B cell (primary cell): ENCODE measurements around the gene ACTL6B. TPM values are rescaled to one million over a fixed set of nuclear protein-coding genes. Genes with fewer than 3 reads are reported as not detected.

Source experiments
- ATAC-seq: fragments of 200-7000 bp; cut with Tn5 transposase; one replicate; pipeline ENCODE4 v1.10.0; 2021; ENCODE audit warnings: low read depth, mild to moderate bottlenecking, moderate number of reproducible peaks, moderate library complexity
- CTCF ChIA-PET: fragments of 350-600 bp; sonication (Branson Sonifier 250); formaldehyde crosslinking; loops from one replicate; lab custom pipeline; 2021; ENCODE audit warnings: antibody characterized with exemption, inconsistent platforms; lab: Charles Lee
- POLR2A ChIA-PET: fragments of 350-600 bp; sonication (Branson Sonifier 250); formaldehyde crosslinking; loops from one replicate; lab custom pipeline; 2021; ENCODE audit warnings: antibody characterized with exemption; lab: Charles Lee
- DNase-seq: peaks from one replicate; pipeline ENCODE4 v3.0.0; 2013
- H2AFZ ChIP-seq: 2 replicates; pipeline ENCODE4 v1.6.1; 2012; ENCODE audit warnings: mild to moderate bottlenecking, low read depth, low read length; ENCODE audit not compliant: insufficient read depth, poor library complexity, severe bottlenecking
- H3K27ac ChIP-seq, 2 donors: 1 replicate in 1 of 2; 2 replicates in 1 of 2; pipeline ENCODE4 v1.5.1; 2012 to 2013; ENCODE audit warnings: low read length in 2 of 2, mild to moderate bottlenecking in 2 of 2, moderate library complexity in 1 of 2
- H3K27me3 ChIP-seq, 4 experiments: fragments of 200-600 bp in 1 of 4; sonication (generic) in 1 of 4; replicated peaks in 1 of 4; 1 replicate in 2 of 4; 2 replicates in 2 of 4; pipeline versions ENCODE4 v1.6.1 to v1.7.0; 2013 to 2016; ENCODE audit warnings: low read length in 3 of 4, mild to moderate bottlenecking in 2 of 4, mixed read lengths in 1 of 4, moderate library complexity in 1 of 4; ENCODE audit not compliant: insufficient read depth in 4 of 4, control insufficient read depth in 3 of 4; ENCODE audit errors: control extremely low read depth in 1 of 4
- H3K36me3 ChIP-seq, 2 experiments: replicated peaks in 1 of 2; 1 replicate in 1 of 2; 2 replicates in 1 of 2; pipeline versions ENCODE4 v1.6.1 to v1.7.1; 2013; ENCODE audit warnings: low read length in 1 of 2; ENCODE audit not compliant: insufficient read depth in 2 of 2, control insufficient read depth in 1 of 2; ENCODE audit errors: control extremely low read depth in 1 of 2, extremely low read depth in 1 of 2
- H3K4me1 ChIP-seq, 2 donors: fragments of 200-600 bp in 1 of 2; sonication (generic) in 1 of 2; 1 replicate in 1 of 2; 2 replicates in 1 of 2; pipeline versions ENCODE4 v1.5.1 to v1.6.1; 2013 to 2017; ENCODE audit warnings: low read length in 2 of 2; ENCODE audit not compliant: control insufficient read depth in 2 of 2, insufficient read depth in 2 of 2
- H3K4me2 ChIP-seq: replicated peaks from 2 replicates; pipeline ENCODE3; 2012; ENCODE audit warnings: mild to moderate bottlenecking, low read depth, low read length; ENCODE audit not compliant: poor library complexity, severe bottlenecking
- H3K4me3 ChIP-seq, 5 experiments: fragments of 200-600 bp in 1 of 5; sonication (generic) in 1 of 5; 1 replicate in 3 of 5; 2 replicates in 2 of 5; pipeline versions ENCODE4 v1.5.1 to v1.7.0; 2011 to 2016; ENCODE audit warnings: low read length in 4 of 5, mild to moderate bottlenecking in 4 of 5, low read depth in 2 of 5, control low read depth in 1 of 5, moderate library complexity in 1 of 5; ENCODE audit not compliant: insufficient read depth in 1 of 5; ENCODE audit errors: control extremely low read depth in 1 of 5, extremely low read depth in 1 of 5
- H3K79me2 ChIP-seq: fragments of 200-600 bp; sonication (generic); one replicate; pipeline ENCODE4 v1.6.0; 2016; ENCODE audit warnings: low read length; ENCODE audit not compliant: control insufficient read depth, insufficient read depth
- H3K9ac ChIP-seq: fragments of 200-600 bp; sonication (generic); 2 replicates; pipeline ENCODE4 v1.6.1; 2017; ENCODE audit warnings: mild to moderate bottlenecking, low read length, moderate library complexity
- H3K9me3 ChIP-seq, 3 donors: one replicate each; pipeline versions ENCODE4 v1.6.1 to v1.7.1; 2013; ENCODE audit warnings: low read length in 2 of 3; ENCODE audit not compliant: control insufficient read depth in 2 of 3, insufficient read depth in 1 of 3; ENCODE audit errors: control extremely low read depth in 1 of 3
- H4K20me1 ChIP-seq: 2 replicates; pipeline ENCODE4 v1.6.0; 2012; ENCODE audit warnings: mild to moderate bottlenecking, low read length; ENCODE audit not compliant: insufficient read depth, control insufficient read depth, poor library complexity, severe bottlenecking
- H3K27ac Mint-ChIP-seq: one replicate; pipeline ENCODE4 v1.8.0; 2021; ENCODE audit warnings: mixed read lengths
- H3K27me3 Mint-ChIP-seq: one replicate; pipeline ENCODE4 v1.8.0; 2021; ENCODE audit warnings: mixed read lengths
- H3K4me1 Mint-ChIP-seq: one replicate; pipeline ENCODE4 v1.8.0; 2021; ENCODE audit warnings: mixed read lengths
- H3K4me3 Mint-ChIP-seq: one replicate; pipeline ENCODE4 v1.8.0; 2021; ENCODE audit warnings: mixed read lengths
- H3K9me3 Mint-ChIP-seq: one replicate; pipeline ENCODE4 v1.8.0; 2022; ENCODE audit warnings: mixed read lengths; ENCODE audit not compliant: insufficient read depth
- CTCF ChIP-seq: fragments of 200-600 bp; IDR thresholded peaks from one replicate; pipeline ENCODE4 v1.8.0; 2022; ENCODE audit warnings: antibody characterized with exemption, mild to moderate bottlenecking
- EZH2 ChIP-seq: IDR thresholded peaks from 2 replicates; pipeline ENCODE4 v1.6.1; 2012; ENCODE audit warnings: borderline replicate concordance, low read depth, mild to moderate bottlenecking, moderate library complexity, low read length; ENCODE audit not compliant: insufficient read depth, poor library complexity, severe bottlenecking
- WGBS: methylation state at CpG from one replicate; pipeline ENCODE4 v1.1.5; 2013; ENCODE audit warnings: missing lambda C conversion rate; ENCODE audit not compliant: insufficient coverage; 5-methylcytosine and 5-hydroxymethylcytosine counted together
- intact Hi-C: fragments of 100-400 bp; cut with micrococcal nuclease; formaldehyde crosslinking; loops from one replicate; pipeline ENCODE4 v1.10.0; 2022
- polyA plus RNA-seq: library from polyadenylated mRNA; depleted of rRNA; stranded (reverse); fragments of >200 nt; gene quantifications from 2 replicates; pipeline ENCODE4 v1.2.3, GENCODE V29; 2012
- total RNA-seq, 2 donors: library from RNA; stranded (reverse); fragments of 120-200 nt in 1 of 2; gene quantifications; 1 replicate in 1 of 2; 2 replicates in 1 of 2; pipeline versions ENCODE4 v1.2.3 to v1.2.4, GENCODE V29; 2013 to 2022

The ACTL6B gene
- total and polyA plus RNA-seq, 2 donors (not counting 1 experiment from before 2014, with no cell fraction given), result not detected

- no peak overlapping the region for H2AFZ ChIP-seq
- WGBS, result 94% methylated on average over 27 of the region's 29 CpGs
- no peaks in the 10 kb centered on the region for H3K9me3 ChIP-seq
- H3K27me3 ChIP-seq, result no peaks in the 10 kb centered on the region
- intact Hi-C loops, result no loop called here
- H3K4me3 ChIP-seq, result no peak overlapping the region
- H3K9ac ChIP-seq, result no peak overlapping the region
- DNase-seq (peak; percentile 23), ATAC-seq (no peak)
- peaks cover 3% of the 10 kb centered on the region for H3K4me1 Mint-ChIP-seq
- no peaks in the 10 kb centered on the region for H3K9me3 Mint-ChIP-seq
- peaks cover 72% of the 10 kb centered on the region for H4K20me1 ChIP-seq
- no peaks in the 10 kb centered on the region for H3K27me3 Mint-ChIP-seq
- POLR2A ChIA-PET, result no interaction called here
- no peak for TF ChIP-seq CTCF
- TF ChIP-seq EZH2, result no peak
- H3K4me2 ChIP-seq, result no peak overlapping the region
- peaks cover 0 to 86% of the 10 kb centered on the region in 2 experiments for H3K36me3 ChIP-seq
- CTCF ChIA-PET, result no interaction called here
- H3K27ac ChIP-seq, result no peak overlapping the region
- peak overlapping the region; percentile 67 for H3K27ac Mint-ChIP-seq
- H3K4me1 ChIP-seq, result peaks cover 0 to 3% of the 10 kb centered on the region in 2 donors
- H3K4me3 Mint-ChIP-seq, result no peak overlapping the region
- H3K79me2 ChIP-seq, result peaks cover 3% of the 10 kb centered on the region
These were observed 25.4 kb upstream of the ACTL6B start for GRCh38 chr7:100681491-100682227.
